RPMI7951 (cell line): ENCODE results near the gene HRCT1. TPM values are rescaled to one million over a fixed set of nuclear protein-coding genes. Genes with fewer than 3 reads are reported as not detected.
"Not testable (repeated sequence)": the region's sequence is repeated elsewhere in the genome, so short reads cannot be mapped to it uniquely, and the experiment has no call there.

Source experiments
- DNase-seq: peaks from one replicate; pipeline ENCODE4 v3.0.0-alpha.2; 2012; ENCODE audit warnings: low read depth
- total RNA-seq: library from RNA; depleted of rRNA; stranded (reverse); fragments of >200 nt; shearing (Covaris generic); gene quantifications from 2 replicates; pipeline ENCODE4 v1.2.3, GENCODE V29; 2014

The HRCT1 gene
- total RNA-seq, 1 experiment from 2014 or later = not detected

DNA sequence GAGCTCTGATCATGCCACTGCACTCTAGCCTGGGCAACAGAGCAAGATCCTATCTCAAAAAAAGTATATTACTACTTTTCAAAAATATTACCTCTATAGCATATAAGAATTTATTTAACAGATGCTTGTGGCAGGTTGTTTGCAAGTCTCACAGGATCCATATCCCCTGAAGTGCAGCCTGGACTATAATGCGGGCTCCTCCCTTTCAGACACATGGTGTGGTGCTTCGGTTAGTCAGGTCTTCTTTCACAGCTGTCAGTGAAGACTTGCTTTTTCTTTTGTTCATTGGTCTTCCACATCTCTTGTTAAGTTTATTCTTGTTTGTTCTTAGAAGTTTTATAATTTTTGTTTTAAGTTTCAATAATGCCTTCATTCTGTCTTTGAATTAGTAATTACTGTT lies 9.4 kb upstream of the HRCT1 start:
- DNase-seq = no peak

DNA sequence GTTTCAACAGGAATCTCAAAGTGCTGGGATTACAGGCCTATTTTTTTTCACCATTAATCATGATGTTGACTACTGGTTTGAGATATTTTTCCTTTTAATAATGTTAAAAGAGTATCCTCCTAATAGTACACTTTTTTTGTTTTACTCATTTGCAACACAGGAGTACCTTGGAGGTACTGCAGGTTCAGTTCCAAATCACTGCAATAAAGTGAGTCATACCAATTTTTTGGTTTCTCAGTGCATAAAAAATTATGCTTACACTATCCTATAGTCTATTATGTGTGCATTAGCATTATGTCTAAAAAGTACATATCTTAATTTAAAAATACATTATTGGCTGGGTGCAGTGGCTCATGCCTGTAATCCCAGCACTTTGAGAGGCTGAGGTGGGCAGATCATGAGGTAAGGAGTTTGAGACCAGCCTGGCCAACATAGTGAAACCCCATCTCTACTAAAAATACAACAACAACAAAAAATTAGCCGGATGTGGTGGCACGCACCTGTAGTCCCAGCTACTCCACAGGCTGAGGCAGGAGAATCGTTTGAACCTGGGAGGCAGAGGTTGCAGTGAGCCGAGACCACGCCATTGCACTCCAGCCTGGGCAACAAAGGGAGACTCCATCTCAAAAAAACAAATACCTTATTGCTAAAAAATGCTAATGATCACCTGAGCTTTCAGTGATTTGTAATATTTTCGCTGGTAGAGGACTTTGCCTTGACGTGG lies 8.5 kb upstream of the HRCT1 start:
- DNase-seq = not testable (repeated sequence)

DNA sequence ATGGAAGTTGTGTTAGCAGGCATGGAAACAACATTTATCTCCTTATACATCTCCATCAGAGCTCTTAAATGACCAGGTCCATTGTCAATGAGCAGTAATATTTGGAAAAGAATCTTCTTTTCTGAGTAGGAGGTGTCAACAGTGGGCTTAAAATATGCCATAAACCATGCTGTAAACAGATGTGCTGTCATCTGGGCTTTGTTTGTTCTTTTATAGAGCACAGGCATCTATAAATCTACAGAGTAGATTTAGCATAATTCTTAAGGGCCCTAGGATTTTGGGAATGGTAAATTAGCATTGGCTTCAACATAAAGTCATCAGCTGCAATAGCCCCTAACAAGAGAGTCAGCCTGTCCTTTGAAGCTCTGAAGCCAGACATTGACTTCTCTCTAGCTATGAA lies 7.7 kb upstream of the HRCT1 start:
- no peak for DNase-seq

DNA sequence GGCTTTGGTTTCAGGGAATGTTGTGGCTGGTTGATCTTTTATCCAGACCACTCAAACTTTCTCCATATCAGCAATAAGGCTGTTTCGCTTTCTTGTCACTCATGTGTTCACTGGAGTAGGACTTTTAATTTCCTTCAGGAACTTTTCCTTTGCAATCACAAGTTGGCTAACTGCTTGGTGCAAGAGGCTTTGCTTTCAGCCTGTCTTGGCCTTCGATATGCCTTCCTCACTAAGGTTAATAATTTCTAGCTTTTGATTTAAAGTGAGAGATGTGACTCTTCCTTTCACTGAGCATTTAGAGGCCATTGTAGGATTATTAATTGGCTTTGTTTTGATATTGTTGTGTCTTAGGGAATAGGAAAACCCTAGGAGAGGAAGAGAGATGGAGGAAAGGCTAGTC lies 7.0 kb upstream of the HRCT1 start:
- no peak for DNase-seq

DNA sequence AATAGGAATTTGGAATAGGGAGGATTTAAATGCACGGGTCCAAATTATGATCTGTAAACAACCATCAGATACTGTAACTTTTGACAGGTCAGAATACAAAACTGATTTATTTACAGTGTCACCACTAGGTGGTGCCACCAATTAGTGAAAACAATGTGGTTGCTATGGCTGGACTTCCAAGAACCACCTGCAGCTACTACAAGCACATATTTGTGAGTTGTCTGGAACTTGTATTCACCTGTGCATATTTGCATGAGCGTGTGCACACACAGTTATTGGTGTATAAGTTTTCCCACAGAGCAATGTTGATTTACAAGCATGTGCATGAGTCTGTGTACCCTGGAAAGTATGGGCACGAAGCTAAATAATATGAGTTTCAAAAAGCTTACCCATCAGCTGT lies 3.0 kb upstream of the HRCT1 start:
- DNase-seq = peak; percentile 54

DNA sequence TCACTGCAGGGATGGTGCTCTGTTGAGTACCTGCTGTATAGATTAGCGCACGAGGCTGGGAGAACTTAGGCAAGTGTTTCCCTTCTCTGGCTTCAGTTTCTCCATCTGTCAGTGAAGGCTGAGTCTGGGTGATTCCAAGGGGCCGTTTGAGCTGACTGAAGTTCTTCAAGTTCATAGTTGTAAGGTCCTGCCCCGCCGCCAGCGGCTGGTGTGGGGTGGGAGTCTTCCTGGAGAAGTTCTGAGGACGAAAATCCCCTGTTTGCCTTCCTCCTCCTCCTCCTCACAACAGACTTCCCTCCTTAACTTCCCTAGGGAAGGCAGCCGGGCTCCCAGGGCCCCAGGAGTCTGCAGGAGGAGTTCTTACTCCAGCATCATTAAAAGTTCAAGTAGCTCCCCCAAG lies 1.7 kb upstream of the HRCT1 start:
- DNase-seq = no peak

DNA sequence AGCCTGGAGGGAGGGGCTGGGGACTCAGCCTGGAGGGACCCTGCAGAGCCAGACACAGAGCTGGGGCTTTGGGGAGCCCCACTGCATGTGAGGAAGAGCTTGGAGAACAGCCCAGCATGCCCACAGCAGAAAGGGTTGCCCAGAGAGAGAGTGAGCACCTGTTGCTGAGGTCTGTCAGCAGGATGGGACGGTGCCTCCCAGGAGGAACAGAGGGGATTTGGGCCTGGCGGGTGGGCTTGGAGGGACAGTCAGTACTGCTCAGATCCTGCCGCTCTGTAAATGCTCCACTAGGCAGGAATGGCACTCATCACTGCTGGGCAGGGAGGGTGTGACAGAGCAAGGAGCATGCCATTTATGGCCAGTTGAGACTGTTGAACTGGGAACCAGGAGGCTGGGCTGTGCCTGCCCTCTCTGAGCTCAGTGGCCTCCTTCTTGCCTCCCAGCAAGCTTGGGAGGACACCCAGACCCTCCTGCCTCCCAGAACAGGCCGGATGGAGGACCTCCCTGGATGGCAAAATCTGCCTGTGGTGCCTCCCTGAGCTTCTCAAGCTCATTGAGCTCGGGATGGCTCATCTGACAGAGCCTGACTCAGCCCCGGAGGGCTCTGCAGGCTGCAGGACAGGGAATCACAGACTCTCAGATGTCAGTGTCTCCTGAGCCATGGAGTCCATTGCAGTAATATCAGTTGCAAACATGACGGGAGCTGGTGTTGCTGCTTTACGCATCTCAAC lies 786 bp upstream of the HRCT1 start:
- peak; percentile 61 for DNase-seq

DNA sequence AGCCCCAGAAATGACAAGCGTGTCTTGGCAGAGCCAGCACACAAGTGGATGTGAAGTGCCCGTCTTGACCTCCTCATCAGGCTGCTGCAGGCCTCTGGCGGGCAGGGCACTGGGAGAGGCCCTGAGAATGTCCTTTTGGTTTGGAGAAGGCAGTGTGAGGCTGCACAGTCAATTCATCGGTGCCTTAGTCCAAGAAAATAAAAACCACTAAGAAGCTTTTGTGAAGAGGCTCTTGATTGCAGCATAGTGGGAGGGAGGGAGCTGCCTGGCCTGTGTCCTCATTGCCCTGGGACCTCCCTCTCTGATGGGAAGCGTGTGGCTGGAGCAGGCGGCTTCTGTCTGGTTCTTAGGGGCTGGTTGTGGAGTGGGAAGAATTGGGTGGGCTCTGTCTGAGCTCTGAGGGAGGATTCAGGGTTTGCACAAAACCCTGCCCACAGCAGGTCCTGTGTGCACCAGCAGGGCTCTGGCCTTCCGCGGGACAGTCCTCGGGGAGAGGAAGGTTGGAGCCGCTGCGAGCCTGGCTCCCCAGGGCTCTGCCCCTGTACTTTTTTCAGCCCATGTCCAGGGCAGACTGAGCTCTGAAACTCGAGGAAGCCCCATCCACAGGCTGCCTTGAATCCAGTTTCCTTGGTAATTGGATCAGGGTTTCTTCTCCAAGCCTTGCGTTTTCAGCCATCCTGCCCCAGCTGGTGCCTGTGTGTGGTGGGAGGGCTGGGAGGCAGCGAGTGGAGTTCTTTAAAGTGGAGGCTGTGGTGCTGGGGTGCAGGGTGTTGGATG lies 1.1 kb downstream of the HRCT1 start:
- DNase-seq = peak; percentile 43

DNA sequence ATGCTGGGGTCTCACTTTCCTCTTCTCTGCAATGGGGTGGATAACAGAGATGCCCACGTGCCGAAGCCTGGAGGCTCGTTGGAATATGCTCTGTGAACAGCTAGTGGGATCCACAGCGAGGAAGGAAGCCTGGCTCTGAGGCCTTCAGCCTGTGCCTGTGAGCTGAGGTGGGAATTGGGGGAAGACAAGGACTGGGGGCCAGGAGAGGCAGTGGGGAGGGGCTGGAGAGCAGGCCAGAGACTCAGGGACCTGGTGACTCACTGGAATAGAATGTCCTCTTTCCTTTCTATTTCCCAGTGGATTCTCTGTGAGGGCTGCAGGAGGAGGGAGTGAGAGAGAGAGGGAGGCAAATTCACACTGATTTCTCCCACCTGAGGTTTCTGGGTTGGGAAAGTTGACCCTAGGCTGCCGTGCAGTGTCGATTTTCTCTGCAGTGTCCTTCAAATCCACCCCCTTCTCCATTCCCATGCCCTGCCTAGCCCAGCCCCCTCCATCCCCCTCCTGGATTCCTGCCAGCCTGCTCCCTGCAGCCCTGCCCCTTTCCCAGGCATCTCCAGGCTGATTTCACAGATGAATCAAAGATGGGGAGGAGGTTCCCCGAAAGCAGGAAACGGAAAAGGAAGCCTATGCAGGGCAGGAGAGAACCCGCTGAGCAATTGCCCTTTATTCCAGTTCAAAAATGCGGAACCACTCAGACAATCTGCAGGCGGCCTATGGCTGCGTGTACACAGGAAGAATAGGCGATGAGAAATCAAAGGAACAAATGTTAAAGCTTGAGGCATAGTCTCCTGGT lies 1.9 kb downstream of the HRCT1 start:
- DNase-seq = peak; percentile 92

DNA sequence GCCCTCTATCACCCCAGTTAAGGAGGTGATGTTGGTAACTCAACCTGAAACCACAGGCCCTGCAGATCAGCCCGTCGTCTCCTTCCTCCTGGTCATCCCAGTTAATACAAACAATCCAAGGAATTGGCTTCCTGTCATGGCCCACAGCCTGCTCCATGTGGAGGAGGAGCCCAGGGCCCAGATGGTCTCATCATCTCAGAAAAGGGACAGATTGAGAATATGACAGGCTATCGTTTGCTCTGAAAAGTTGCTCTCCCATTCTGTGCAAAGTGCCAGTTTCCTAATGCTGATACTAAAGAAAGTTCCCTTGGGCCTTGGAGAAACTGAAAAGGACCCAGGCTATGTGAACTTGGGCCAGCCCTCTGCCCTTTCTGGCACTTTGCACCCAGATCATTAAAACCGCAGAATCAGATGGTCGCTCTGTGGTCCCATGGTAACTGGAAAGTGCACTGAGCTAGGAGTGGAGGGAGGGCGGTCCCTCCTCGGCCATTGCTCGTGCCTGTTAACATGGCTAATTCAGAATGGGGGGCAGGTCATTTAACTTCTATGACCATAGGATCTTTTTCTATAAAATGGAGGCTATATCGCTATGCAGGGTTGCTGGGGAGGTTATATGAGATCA lies 2.6 kb downstream of the HRCT1 start:
- peak; percentile 83 for DNase-seq

DNA sequence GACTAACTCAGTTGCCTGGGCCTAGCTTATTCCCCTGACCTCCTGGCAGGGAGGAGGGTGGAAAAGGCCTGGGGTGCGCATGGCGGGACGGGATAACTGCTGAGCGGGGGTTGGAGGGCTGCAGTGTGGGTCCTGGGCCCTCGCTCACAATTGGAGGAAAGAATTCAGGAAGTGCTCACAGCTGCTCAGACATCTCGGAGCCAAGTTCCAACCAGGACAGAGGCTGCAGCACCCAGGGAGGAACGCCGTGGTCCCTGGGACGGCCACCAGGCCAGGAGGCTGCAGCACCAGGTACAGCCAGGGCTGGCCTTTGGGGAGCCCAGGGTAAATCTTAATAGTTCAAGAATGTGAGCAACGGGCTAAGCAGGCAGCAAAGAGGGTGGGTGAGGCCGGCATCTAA lies 3.3 kb downstream of the HRCT1 start, which contains the start of gene SPAAR:
Gene SPAAR, plus strand, starts transcription at position 217 of the 400 bp plus-strand sequence. CDS start 974 bp downstream, outside the sequence.
- DNase-seq = no peak

DNA sequence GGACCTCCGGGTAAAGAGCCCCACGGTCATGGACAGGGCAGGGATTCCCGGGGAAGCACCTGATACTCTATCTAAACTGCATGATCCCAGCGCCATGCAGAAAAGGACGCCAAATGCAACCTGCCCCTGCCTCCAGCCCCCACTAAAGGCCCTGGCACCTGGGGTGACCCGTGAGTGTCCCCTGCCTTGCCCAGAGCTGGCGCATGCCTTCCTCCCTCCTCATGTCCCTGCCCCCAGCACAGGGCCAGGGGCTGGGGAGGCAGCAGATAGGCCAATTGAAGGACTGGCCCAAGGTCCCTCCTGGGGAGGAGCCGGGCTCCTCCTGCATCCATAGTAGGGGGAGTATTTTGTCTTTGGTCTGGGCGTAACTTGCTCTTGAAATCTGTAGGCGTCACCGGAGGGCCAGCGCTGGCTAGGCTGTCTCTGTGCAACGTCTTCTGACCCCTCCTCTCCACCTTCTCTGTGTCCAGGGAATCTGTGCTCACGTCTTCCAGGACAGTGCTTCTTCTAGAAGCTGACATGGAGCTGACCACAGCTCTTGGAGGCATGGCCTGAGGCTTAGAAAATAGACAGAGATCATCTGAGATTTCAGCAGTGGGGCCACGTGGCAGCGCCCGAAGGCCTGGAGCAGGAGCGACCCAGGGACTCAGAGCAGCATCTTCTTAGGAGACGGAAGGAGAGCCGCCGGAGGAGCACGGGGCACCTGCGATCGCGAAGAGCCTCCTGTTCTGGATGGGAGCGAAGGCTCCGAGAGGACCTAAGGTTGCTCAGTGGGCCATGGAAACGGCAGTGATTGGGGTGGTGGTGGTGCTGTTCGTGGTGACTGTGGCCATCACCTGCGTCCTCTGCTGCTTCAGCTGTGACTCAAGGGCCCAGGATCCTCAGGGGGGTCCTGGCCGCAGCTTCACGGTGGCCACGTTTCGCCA lies 3.9 kb downstream of the HRCT1 start:
- DNase-seq = no peak

DNA sequence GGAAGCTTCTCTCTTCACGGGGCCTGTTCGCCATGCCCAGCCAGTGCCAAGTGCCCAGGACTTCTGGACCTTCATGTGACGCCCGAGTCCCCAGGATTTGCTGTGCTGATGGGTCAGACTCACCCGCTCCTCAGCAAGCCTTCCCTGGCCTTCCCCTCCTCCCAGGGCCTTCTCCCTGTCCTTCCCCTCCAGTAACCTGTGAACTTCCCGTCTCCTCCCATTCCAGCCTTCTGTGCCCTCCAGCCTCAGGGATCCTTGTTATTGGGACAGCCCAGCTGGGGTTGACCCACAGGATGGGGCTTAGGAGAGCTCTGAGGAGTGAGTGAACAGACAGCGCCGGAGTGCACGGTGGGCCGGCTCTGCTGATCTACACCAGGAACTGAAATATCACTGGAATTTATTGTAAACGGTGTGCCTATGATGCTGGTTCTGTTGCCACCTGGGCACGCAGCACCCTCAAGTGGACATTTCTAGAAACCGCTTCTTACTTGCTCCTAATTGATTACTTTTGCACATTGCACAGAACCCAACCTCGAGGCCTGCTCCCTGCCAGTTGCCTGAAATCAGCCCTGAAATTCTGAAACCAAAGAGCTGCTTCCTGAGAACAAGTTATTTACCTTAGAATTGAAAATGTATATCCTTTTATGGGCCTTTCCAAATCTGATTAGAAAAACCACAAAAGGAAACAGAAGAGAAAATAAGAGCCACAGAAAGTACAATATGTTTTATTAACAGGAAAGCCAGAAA lies 4.8 kb downstream of the HRCT1 start:
- DNase-seq = peak; percentile 23

DNA sequence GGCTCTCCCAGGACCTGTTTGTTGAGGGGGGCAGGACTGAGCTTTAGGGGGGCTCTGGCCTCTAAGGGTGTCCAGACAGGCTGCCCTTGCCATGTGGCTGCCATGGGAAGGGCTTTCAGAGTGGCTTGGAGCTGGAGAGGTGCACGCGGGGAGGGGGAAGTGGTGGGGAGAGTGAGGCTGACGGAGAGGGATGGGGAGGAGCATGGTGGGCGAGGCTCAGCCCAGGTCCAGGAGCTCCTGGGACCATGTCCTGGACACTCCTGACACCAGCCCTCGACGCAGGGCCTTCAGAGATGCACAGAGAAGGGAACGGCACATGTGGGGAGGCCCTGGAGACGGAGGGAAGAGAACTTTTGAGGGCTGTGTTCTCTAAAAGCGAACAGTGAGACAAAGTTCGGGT lies 5.7 kb downstream of the HRCT1 start:
- no peak for DNase-seq

DNA sequence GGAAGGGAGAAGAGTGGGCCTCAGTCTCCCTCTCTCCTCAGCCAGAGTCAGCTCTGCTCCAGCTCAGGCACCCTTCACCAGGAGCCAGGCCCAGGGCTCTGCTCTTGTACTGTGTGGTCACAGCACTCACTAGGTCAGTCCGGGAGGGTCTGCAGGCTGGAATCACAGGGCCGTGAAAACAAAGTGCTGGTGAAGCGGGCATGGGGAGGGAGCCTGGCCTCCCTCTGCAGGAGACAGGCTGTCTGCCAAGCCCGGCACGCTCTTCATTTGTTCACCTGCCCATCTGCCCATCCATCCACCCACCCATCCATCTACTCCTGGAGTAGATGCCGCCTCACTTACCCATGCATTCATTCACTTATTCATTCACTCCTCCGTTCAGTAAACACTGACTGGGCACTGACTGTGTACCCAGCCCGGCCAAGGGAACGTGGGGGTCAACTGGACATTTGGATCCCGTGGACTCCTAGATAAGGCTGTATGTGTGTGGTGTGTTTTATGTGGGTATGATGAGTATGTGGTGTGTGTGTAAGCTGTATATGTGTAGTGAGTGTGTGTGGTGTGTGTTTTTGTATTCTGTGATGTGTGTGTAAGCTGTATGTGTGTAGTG lies 6.9 kb downstream of the HRCT1 start:
- no peak for DNase-seq

DNA sequence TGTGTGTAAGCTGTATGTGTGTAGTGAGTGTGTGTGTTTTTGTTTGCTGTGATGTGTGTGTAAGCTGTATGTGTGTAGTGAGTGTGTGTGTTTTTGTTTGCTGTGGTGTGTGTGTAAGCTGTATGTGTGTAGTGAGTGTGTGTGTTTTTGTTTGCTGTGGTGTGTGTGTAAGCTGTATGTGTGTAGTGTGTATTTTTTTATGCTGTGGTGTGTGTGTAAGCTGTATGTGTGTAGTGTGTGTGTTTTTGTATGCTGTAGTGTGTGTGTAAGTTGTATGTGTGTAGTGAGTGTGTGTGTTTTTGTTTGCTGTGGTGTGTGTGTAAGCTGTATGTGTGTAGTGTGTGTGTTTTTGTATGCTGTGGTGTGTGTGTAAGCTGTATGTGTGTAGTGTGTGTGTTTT lies 7.4 kb downstream of the HRCT1 start:
- not testable (repeated sequence) for DNase-seq

DNA sequence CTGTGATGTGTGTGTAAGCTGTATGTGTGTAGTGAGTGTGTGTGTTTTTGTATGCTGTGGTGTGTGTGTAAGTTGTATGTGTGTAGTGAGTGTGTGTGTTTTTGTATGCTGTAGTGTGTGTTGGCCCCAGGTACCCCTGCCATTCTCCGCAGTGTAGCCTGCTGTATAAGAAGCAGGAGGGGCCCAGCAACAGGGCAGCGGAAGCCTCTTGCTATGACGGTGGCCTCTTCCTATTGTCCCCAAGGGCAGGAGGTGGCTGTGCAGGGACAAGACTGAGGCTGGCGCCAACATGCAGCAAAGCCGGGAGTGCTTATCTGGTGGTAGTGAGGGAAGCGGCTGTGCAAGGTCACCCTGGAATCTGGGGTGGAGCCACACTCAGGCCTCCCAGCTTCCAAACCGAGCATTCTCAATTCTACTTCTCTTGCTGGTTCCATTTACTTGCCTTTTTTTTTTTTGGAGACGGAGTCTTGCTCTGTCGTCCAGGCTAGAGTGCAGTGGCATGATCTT lies 8.4 kb downstream of the HRCT1 start:
- peak; percentile 88 for DNase-seq

DNA sequence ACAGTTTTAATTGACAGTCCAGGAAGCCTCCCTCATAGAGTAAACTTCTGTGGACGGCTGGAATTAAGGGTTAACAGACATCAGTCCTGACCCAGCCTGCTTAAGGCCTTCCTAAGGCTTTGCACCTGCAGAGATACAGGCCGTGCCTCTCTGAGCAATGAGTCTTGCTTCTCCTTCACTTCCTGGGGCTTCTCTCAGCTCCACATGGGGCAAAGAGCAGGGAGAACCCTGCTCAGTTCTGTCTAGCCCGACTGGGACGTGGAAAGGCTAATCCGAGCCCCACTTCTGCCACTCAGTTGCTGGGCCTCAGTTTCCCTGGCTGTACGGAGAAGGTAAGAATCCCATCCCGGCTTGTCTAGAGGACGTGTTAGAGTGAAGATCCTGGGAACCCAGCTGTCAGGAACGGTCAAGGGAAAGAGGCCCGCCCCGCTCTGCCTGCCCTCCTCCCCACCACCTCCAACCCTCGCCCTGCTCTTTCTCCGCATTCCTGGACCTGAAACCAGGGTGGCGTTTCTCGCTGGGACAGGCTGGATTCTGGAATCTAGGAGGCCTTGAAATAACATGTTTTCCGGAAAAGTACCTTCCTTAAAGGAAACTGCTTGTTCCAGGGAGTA lies 9.8 kb downstream of the HRCT1 start:
- DNase-seq = no peak
